Lower lobe of right lung (tissue), 2 donors: ENCODE results near the gene ARL14. TPM values are rescaled to one million over a fixed set of nuclear protein-coding genes. Genes with fewer than 3 reads are reported as not detected.

Source experiments
- ATAC-seq, 2 donors: fragments of 200-7000 bp; cut with Tn5 transposase; one replicate each; pipeline ENCODE4 v1.9.1; 2020 to 2022; ENCODE audit warnings: mild to moderate bottlenecking in 2 of 2, moderate library complexity in 2 of 2
- DNase-seq: peaks from one replicate; pipeline ENCODE4 v3.0.0-alpha.2; 2020
- H3K27ac ChIP-seq: fragments of 200-600 bp; one replicate; pipeline ENCODE4 v1.8.0; 2022
- H3K27me3 ChIP-seq: fragments of 200-600 bp; one replicate; pipeline ENCODE4 v1.8.0; 2022; ENCODE audit warnings: low read depth
- H3K36me3 ChIP-seq: fragments of 200-600 bp; one replicate; pipeline ENCODE4 v1.8.0; 2022; ENCODE audit warnings: mild to moderate bottlenecking
- H3K4me1 ChIP-seq: fragments of 200-600 bp; one replicate; pipeline ENCODE4 v1.8.0; 2022
- H3K4me3 ChIP-seq: fragments of 200-600 bp; one replicate; pipeline ENCODE4 v1.8.0; 2022; ENCODE audit warnings: mild to moderate bottlenecking
- H3K9me3 ChIP-seq: fragments of 200-600 bp; one replicate; pipeline ENCODE4 v1.8.0; 2022
- intact Hi-C: fragments of 100-400 bp; cut with DNase I; formaldehyde crosslinking; loops from one replicate; pipeline ENCODE4 v1.11.0; 2022
- total RNA-seq: library from RNA; stranded (reverse); fragmentation: NEBNext Ultra II Directional; extraction: Animal tissue kit (Norgen Biotek cat#: 25700); gene quantifications from one replicate; pipeline ENCODE4 v1.2.1, GENCODE V29; 2021
- TF ChIP-seq, protein P1 (sequence below): fragments of 200-600 bp; IDR thresholded peaks from one replicate; pipeline ENCODE4 v1.8.0; 2022; ENCODE audit warnings: antibody characterized with exemption, mild to moderate bottlenecking
- donor health status: DM: no; HTN: yes; CAD: no; lungs with severe emphysema.

Gene ARL14
- total RNA-seq, 1 donor from 2014 or later, result not detected

DNA sequence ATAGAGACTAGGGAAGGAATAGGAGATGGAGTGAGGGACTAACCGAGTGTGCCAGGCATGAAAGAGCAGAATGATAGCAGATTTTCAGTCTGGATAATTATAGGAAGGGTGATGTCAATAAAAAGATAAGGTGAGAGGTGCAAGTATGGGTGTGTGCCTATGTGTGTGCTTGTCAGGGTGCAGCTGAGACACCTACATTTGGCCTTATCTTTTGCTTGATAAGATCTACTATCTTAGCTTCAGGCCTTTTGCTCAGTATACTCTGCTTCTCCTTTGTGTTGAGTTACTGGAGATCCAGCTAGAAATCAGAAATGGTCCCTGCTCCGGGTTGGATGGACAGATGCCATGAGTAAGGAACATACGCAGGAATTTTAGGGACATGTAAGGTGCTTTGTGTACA, 17.4 kb downstream of the ARL14 start:
- DNase-seq (no peak), ATAC-seq (no peak)
- Histone ChIP-seq H3K4me3 (no peak overlapping the region), H3K9me3 (no peaks in the 10 kb centered on the region), H3K36me3 (no peaks in the 10 kb centered on the region), H3K27ac (no peak overlapping the region), H3K27me3 (no peaks in the 10 kb centered on the region), H3K4me1 (no peaks in the 10 kb centered on the region)
- intact Hi-C loops, result no loop called here
- TF ChIP-seq, protein P1, sequence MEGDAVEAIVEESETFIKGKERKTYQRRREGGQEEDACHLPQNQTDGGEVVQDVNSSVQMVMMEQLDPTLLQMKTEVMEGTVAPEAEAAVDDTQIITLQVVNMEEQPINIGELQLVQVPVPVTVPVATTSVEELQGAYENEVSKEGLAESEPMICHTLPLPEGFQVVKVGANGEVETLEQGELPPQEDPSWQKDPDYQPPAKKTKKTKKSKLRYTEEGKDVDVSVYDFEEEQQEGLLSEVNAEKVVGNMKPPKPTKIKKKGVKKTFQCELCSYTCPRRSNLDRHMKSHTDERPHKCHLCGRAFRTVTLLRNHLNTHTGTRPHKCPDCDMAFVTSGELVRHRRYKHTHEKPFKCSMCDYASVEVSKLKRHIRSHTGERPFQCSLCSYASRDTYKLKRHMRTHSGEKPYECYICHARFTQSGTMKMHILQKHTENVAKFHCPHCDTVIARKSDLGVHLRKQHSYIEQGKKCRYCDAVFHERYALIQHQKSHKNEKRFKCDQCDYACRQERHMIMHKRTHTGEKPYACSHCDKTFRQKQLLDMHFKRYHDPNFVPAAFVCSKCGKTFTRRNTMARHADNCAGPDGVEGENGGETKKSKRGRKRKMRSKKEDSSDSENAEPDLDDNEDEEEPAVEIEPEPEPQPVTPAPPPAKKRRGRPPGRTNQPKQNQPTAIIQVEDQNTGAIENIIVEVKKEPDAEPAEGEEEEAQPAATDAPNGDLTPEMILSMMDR, result no peak

- Histone ChIP-seq H3K36me3 (no peaks in the 10 kb centered on the region), H3K4me3 (no peak overlapping the region), H3K9me3 (no peaks in the 10 kb centered on the region), H3K27ac (no peak overlapping the region), H3K27me3 (no peaks in the 10 kb centered on the region), H3K4me1 (no peaks in the 10 kb centered on the region)
- intact Hi-C loops, result no loop called here
- ATAC-seq, result no peak
- DNase-seq, result no peak
- TF ChIP-seq, protein P1, result no peak
Observed at GRCh38 chr3:160695003-160695402, 18.0 kb downstream of the ARL14 start.

DNA sequence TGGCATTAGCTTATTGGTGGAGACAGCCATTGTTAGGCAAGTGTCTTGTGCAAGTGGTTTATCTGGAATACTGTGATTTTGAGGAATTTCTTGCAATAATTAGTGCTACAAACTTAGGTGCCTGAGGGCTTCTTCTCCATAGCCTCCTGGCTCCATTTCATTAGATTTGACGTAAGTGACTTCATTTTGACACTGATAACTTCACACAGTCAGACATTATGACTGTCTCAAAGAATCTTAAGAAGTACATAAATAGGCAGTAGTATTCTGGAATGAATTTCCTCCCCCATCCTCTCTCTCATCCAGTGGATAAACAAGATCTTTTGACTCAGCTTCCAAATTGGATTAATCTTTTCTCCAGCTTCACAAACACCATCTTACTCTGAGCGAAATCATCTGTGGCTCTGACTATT, 19.0 kb downstream of the ARL14 start:
- Histone ChIP-seq H3K27ac (no peak overlapping the region), H3K9me3 (no peaks in the 10 kb centered on the region), H3K27me3 (no peaks in the 10 kb centered on the region), H3K4me3 (no peak overlapping the region), H3K36me3 (no peaks in the 10 kb centered on the region), H3K4me1 (no peaks in the 10 kb centered on the region)
- ATAC-seq (no peak), DNase-seq (no peak)
- TF ChIP-seq, protein P1, result no peak
- intact Hi-C loops, result no loop called here

DNA sequence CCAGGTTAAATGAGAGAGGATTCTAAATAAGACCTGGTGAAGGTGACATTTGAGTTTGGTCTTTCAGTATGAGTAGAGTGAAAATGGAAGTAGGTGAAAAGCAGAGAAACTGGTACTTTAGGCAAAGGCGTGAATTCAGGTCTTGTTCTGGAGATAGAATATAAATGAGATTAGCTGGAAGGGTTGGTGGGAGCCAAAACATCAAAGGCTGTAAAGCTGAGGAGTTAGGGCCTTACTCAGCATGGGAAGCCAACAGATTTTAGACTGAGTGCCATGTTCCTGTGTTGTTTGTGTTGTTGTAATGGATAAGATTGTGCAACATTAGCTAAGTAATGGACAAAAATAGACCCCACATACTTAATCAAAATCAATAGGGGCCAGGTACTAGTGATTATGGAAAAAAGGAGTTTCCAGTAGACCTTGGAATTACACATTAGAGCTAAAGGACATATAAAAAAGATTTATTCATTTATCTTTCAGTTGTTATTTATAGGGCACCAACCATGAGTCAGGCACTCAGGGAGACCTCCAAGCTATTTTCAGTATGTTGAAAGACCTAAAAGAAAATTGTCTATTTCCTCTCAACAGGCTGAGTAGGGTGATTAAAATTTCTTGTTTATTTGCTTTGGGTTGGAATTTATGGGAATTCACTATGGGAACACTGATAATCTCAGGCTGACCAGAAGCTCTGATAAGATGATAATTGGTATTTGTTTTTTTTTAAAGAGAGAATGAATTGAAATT, 20.8 kb downstream of the ARL14 start:
- no peak for ATAC-seq
- H3K27me3 ChIP-seq, result no peaks in the 10 kb centered on the region
- no peak overlapping the region for H3K4me3 ChIP-seq
- TF ChIP-seq, protein P1, result no peak
- no peak for DNase-seq
- no peaks in the 10 kb centered on the region for H3K36me3 ChIP-seq
- no peaks in the 10 kb centered on the region for H3K4me1 ChIP-seq
- intact Hi-C loops, result no loop called here
- H3K27ac ChIP-seq, result no peak overlapping the region
- no peaks in the 10 kb centered on the region for H3K9me3 ChIP-seq

- DNase-seq, result no peak
- Histone ChIP-seq H3K4me3 (no peak overlapping the region), H3K36me3 (no peaks in the 10 kb centered on the region), H3K27me3 (no peaks in the 10 kb centered on the region), H3K9me3 (no peaks in the 10 kb centered on the region), H3K27ac (no peak overlapping the region), H3K4me1 (no peaks in the 10 kb centered on the region)
- TF ChIP-seq, protein P1, result no peak
- intact Hi-C loops, result no loop called here
- ATAC-seq, result no peak
Observed at GRCh38 chr3:160698599-160699195, 21.7 kb downstream of the ARL14 start.
